HepG2 (cell line): ENCODE data around the gene NEIL1. TPM values are rescaled to one million over a fixed set of nuclear protein-coding genes. Genes with fewer than 3 reads are reported as not detected.

Source experiments
- ARHGAP35 ChIP-seq: sonication (generic); formaldehyde crosslinking; IDR thresholded peaks from 2 replicates; pipeline ENCODE4 v1.9.0; 2022; ENCODE audit warnings: mild to moderate bottlenecking, inconsistent platforms, moderate library complexity, missing genetic modification reagents, borderline replicate concordance
- ATF3 ChIP-seq: sonication (generic); formaldehyde crosslinking; IDR thresholded peaks from 2 replicates; pipeline ENCODE4 v1.4.0; 2020; ENCODE audit warnings: missing genetic modification reagents
- ATM ChIP-seq: fragments of 450-650 bp; IDR thresholded peaks from 2 replicates; pipeline ENCODE4 v1.7.1; 2017; ENCODE audit warnings: mild to moderate bottlenecking, borderline replicate concordance
- BRF2 ChIP-seq: sonication (generic); formaldehyde crosslinking; IDR thresholded peaks from 2 replicates; pipeline ENCODE4 v1.8.1; 2022; ENCODE audit warnings: mild to moderate bottlenecking, missing genetic modification reagents
- CBX2 ChIP-seq, 2 experiments: fragments of 200-600 bp in 1 of 2; sonication (generic); formaldehyde crosslinking in 1 of 2; IDR thresholded peaks; 2 replicates each; pipeline versions ENCODE4 v1.7.0 to v1.8.1; 2018 to 2022; ENCODE audit warnings: low read depth in 2 of 2, low read length in 1 of 2, mild to moderate bottlenecking in 1 of 2, missing genetic modification reagents in 1 of 2
- CCDC6 ChIP-seq: sonication (generic); formaldehyde crosslinking; IDR thresholded peaks from 2 replicates; pipeline ENCODE4 v1.8.1; 2022; ENCODE audit warnings: mild to moderate bottlenecking, missing genetic modification reagents, moderate library complexity
- CERS6 ChIP-seq: sonication (generic); formaldehyde crosslinking; IDR thresholded peaks from 2 replicates; pipeline ENCODE4 v1.5.0; 2020; ENCODE audit warnings: missing genetic modification reagents
- DPF2 ChIP-seq: sonication (generic); formaldehyde crosslinking; IDR thresholded peaks from 2 replicates; pipeline ENCODE4 v1.4.0; 2020; ENCODE audit warnings: mild to moderate bottlenecking, low read depth, missing genetic modification reagents, borderline replicate concordance
- EZH2 ChIP-seq: conservative IDR thresholded peaks from 2 replicates; pipeline ENCODE4 v1.6.1; 2012; ENCODE audit warnings: mild to moderate bottlenecking, low read depth, low read length, moderate library complexity
- FOXC1 ChIP-seq: sonication (generic); formaldehyde crosslinking; IDR thresholded peaks from 2 replicates; pipeline ENCODE4 v1.8.0; 2022; ENCODE audit warnings: mild to moderate bottlenecking, missing genetic modification reagents, borderline replicate concordance
- HNRNPK ChIP-seq: fragments of 200-400 bp; formaldehyde crosslinking; IDR thresholded peaks from 2 replicates; pipeline ENCODE4 v1.6.1; 2018; ENCODE audit warnings: low read length, low read depth, moderate library complexity, mild to moderate bottlenecking; ENCODE audit not compliant: poor library complexity, severe bottlenecking
- ISL2 ChIP-seq: sonication (generic); formaldehyde crosslinking; IDR thresholded peaks from 2 replicates; pipeline ENCODE4 v1.5.0; 2020; ENCODE audit warnings: missing genetic modification reagents
- MED13 ChIP-seq: sonication (generic); formaldehyde crosslinking; IDR thresholded peaks from 2 replicates; pipeline ENCODE4 v1.5.0; 2020; ENCODE audit warnings: missing genetic modification reagents
- MYC ChIP-seq: sonication (generic); formaldehyde crosslinking; IDR thresholded peaks from 2 replicates; pipeline ENCODE4 v1.9.0; 2021; ENCODE audit warnings: missing genetic modification reagents, borderline replicate concordance
- NR1H2 ChIP-seq: sonication (generic); formaldehyde crosslinking; IDR thresholded peaks from 2 replicates; pipeline ENCODE4 v1.8.1; 2022; ENCODE audit warnings: low read depth, missing genetic modification reagents, borderline replicate concordance
- NR2F6 ChIP-seq, 2 experiments: IDR thresholded peaks; 2 replicates each; pipeline ENCODE4 v1.6.1; 2016; ENCODE audit warnings: antibody characterized with exemption in 1 of 2, mild to moderate bottlenecking in 1 of 2
- NRL ChIP-seq: sonication (generic); formaldehyde crosslinking; IDR thresholded peaks from 2 replicates; pipeline ENCODE4 v1.5.0; 2020; ENCODE audit warnings: missing genetic modification reagents, mild to moderate bottlenecking, moderate library complexity, borderline replicate concordance
- POGK ChIP-seq: sonication (generic); formaldehyde crosslinking; conservative IDR thresholded peaks from 2 replicates; pipeline ENCODE4 v1.8.0; 2022; ENCODE audit warnings: mild to moderate bottlenecking, moderate library complexity, missing genetic modification reagents
- TBL1XR1 ChIP-seq: fragments of 150-350 bp; IDR thresholded peaks from 2 replicates; pipeline ENCODE4 v1.6.1; 2014; ENCODE audit warnings: borderline replicate concordance, low read length; ENCODE audit not compliant: partially characterized antibody
- THAP7 ChIP-seq: sonication (generic); formaldehyde crosslinking; IDR thresholded peaks from 2 replicates; pipeline ENCODE4 v1.8.1; 2023; ENCODE audit warnings: mild to moderate bottlenecking, missing genetic modification reagents
- ZNF20 ChIP-seq: sonication (generic); formaldehyde crosslinking; IDR thresholded peaks from 2 replicates; pipeline ENCODE4 v1.4.0; 2020; ENCODE audit warnings: mild to moderate bottlenecking, moderate library complexity, missing genetic modification reagents
- ZNF367 ChIP-seq: sonication (generic); formaldehyde crosslinking; IDR thresholded peaks from 2 replicates; pipeline ENCODE4 v1.4.0; 2020; ENCODE audit warnings: missing genetic modification reagents, borderline replicate concordance
- ZNF577 ChIP-seq: sonication (generic); formaldehyde crosslinking; IDR thresholded peaks from 2 replicates; pipeline ENCODE4 v1.4.0; 2020; ENCODE audit warnings: mild to moderate bottlenecking, low read depth, missing genetic modification reagents, borderline replicate concordance
- ZNF629 ChIP-seq: sonication (generic); formaldehyde crosslinking; conservative IDR thresholded peaks from 2 replicates; pipeline ENCODE4 v1.5.0; 2020; ENCODE audit warnings: missing genetic modification reagents
- polyA plus RNA-seq, 8 experiments: library from polyadenylated mRNA; depleted of rRNA in 3 of 8; stranded (reverse) in 7 of 8; unstranded in 1 of 8; fragments of >200 nt; fragmentation: Illumina TruSeq in 4 of 8; extraction: Trizol in 4 of 8; gene quantifications; 2 replicates each; pipeline versions ENCODE4 v1.2.1 to v1.2.3, GENCODE V29; 2011 to 2016; ENCODE audit warnings: low read depth in 4 of 8, missing spikeins in 1 of 8, mixed read lengths in 1 of 8; ENCODE audit not compliant: insufficient read depth in 1 of 8
- total RNA-seq, 5 experiments: library from RNA; depleted of rRNA; stranded (reverse); fragments of >200 nt; fragmentation: Illumina TruSeq; extraction: Trizol; gene quantifications; 2 replicates each; pipeline ENCODE4 v1.2.3, GENCODE V29; 2016; ENCODE audit warnings: low read depth in 1 of 5

Gene NEIL1
- total and polyA plus RNA-seq, 2 of the 13 experiments (the other 11 are each of a cell fraction or from before 2014, with no cell fraction given) = 10.4 to 15.5 TPM

- TF ChIP-seq ATM = no peak
- no peak for TF ChIP-seq ATF3 (CRISPR knock-in tag)
- no peak for TF ChIP-seq ZNF629 (CRISPR knock-in tag)
- TF ChIP-seq NRL (CRISPR knock-in tag) = peak; percentile 53; the same call in 1 of the 2 replicates
- peak; percentile 33; the same call in 1 of the 2 replicates for TF ChIP-seq CCDC6 (CRISPR knock-in tag)
- no peak for TF ChIP-seq ZNF367 (CRISPR knock-in tag)
- no peak for TF ChIP-seq EZH2
- TF ChIP-seq HNRNPK = peak; percentile 57
- TF ChIP-seq ZNF577 (CRISPR knock-in tag) = no peak
- no peak for TF ChIP-seq CBX2 (IDR thresholded peaks at IDR 0.05; ENCODE audit: low read depth, low read length)
- no peak for TF ChIP-seq CBX2 (CRISPR knock-in tag; IDR thresholded peaks at IDR 0.05; ENCODE audit: low read depth)
- TF ChIP-seq NR2F6 (IDR thresholded peaks at IDR 0.05) = no peak
- 0 out of 2 replicates have a peak, but pooled peaks have one; percentile 12 for TF ChIP-seq NR2F6 (CRISPR knock-in tag; IDR thresholded peaks at IDR 0.05)
- TF ChIP-seq MED13 (CRISPR knock-in tag) = no peak
- peak; percentile 51; the same call in 1 of the 2 replicates for TF ChIP-seq POGK (CRISPR knock-in tag)
- peak; percentile 49; the same call in 1 of the 2 replicates for TF ChIP-seq NR1H2
- peak; percentile 78; the same call in 1 of the 2 replicates for TF ChIP-seq ZNF20 (CRISPR knock-in tag)
- no peak for TF ChIP-seq BRF2 (CRISPR knock-in tag)
- TF ChIP-seq THAP7 (CRISPR knock-in tag) = no peak
- no peak for TF ChIP-seq CERS6 (CRISPR knock-in tag)
- no peak for TF ChIP-seq FOXC1
- peak; percentile 51 for TF ChIP-seq MYC (CRISPR knock-in tag)
- TF ChIP-seq DPF2 (CRISPR knock-in tag) = no peak
- TF ChIP-seq ARHGAP35 (CRISPR knock-in tag) = no peak; the same call in 1 of the 2 replicates
- TF ChIP-seq TBL1XR1 = no peak
- TF ChIP-seq ISL2 (CRISPR knock-in tag) = no peak; the same call in 1 of the 2 replicates
Measured at GRCh38 chr15:75347222-75348033, 589 bp downstream of the NEIL1 start (continued).
